K562 (cell line): ENCODE measurements around the gene NTM. TPM values are rescaled to one million over a fixed set of nuclear protein-coding genes. Genes with fewer than 3 reads are reported as not detected.

Experiments used
- ATAC-seq: fragments of 200-7000 bp; cut with Tn5 transposase; 3 replicates; pipeline ENCODE4 v1.9.1; 2020; ENCODE audit warnings: moderate library complexity
- BruUV-seq: library from RNA; stranded (reverse); fragments of 400-500 nt; replicated peaks from 2 replicates; lab custom pipeline; 2021; lab: Mats Ljungman, UMichigan
- CTCF ChIA-PET: fragments of 300-600 bp; formaldehyde crosslinking; extraction: SDS; loops from one replicate; lab custom pipeline; 2021; ENCODE audit warnings: low intra/inter-chr PET ratio; lab: Yijun Ruan, JAX
- POLR2A ChIA-PET: fragments of 300-600, 350-650 bp; sonication (Branson Sonifier 250); formaldehyde crosslinking; extraction: SDS; loops from one replicate; lab custom pipeline; 2021; ENCODE audit warnings: antibody characterized with exemption, inconsistent platforms; lab: Yijun Ruan, JAX
- DNase-seq, 4 experiments: peaks; one replicate each; pipeline versions ENCODE4 v3.0.0 to v3.0.0-alpha.2; 2011 to 2018; ENCODE audit warnings: low spot score in 3 of 4, mixed read lengths in 3 of 4; ENCODE audit errors: extremely low read depth in 1 of 4
- FAIRE-seq: peaks from 2 replicates; lab custom pipeline; 2011; peaks lifted over from hg19 to GRCh38; lab: Jason Lieb, UNC
- H2AFZ ChIP-seq: 2 replicates; pipeline ENCODE4 v1.6.0; 2011; ENCODE audit warnings: low read depth, low read length, control low read depth, inconsistent platforms
- H3K27ac ChIP-seq: fragments of 200-600 bp; 3 replicates; pipeline ENCODE4 v1.8.0; 2011; ENCODE audit warnings: low read depth, mild to moderate bottlenecking, control low read depth, inconsistent platforms, low read length, moderate library complexity, mixed read lengths; ENCODE audit errors: extremely low read depth
- H3K27me3 ChIP-seq, 2 experiments: fragments of 300-600 bp in 1 of 2; 2 replicates in 1 of 2; 3 replicates in 1 of 2; pipeline versions ENCODE4 v1.6.0 to v1.8.0; 2011; ENCODE audit warnings: inconsistent platforms in 2 of 2, low read length in 2 of 2, mild to moderate bottlenecking in 1 of 2, mixed read lengths in 1 of 2, moderate library complexity in 1 of 2; ENCODE audit not compliant: control insufficient read depth in 2 of 2, insufficient read depth in 2 of 2
- H3K36me3 ChIP-seq: fragments of 300-600 bp; 3 replicates; pipeline ENCODE4 v1.8.0; 2011; ENCODE audit warnings: mild to moderate bottlenecking, low read length, inconsistent platforms; ENCODE audit not compliant: control insufficient read depth, insufficient read depth
- H3K4me1 ChIP-seq, 2 experiments: fragments of 200-600 bp in 1 of 2; replicated peaks in 1 of 2; 2 replicates in 1 of 2; 3 replicates in 1 of 2; pipeline versions ENCODE4 v1.5.1 to v1.8.0; 2011; ENCODE audit warnings: inconsistent platforms in 2 of 2, low read length in 2 of 2, mild to moderate bottlenecking in 1 of 2, mixed read lengths in 1 of 2, moderate library complexity in 1 of 2; ENCODE audit not compliant: control insufficient read depth in 2 of 2, insufficient read depth in 2 of 2
- H3K4me2 ChIP-seq: 2 replicates; pipeline ENCODE4 v1.6.1; 2011; ENCODE audit warnings: low read length, control low read depth, inconsistent platforms, mixed read lengths; ENCODE audit not compliant: insufficient read depth
- H3K4me3 ChIP-seq: fragments of 200-600 bp; sonication (generic), shearing (Covaris generic); 2 replicates; pipeline ENCODE4 v1.5.1; 2016; ENCODE audit warnings: control low read depth, inconsistent platforms
- H3K79me2 ChIP-seq: fragments of 200-600 bp; 3 replicates; pipeline ENCODE4 v1.8.0; 2011; ENCODE audit warnings: low read length, inconsistent platforms; ENCODE audit not compliant: control insufficient read depth, insufficient read depth
- H3K9ac ChIP-seq, 2 experiments: 2 replicates each; pipeline versions ENCODE4 v1.6.0 to v1.6.1; 2011; ENCODE audit warnings: low read depth in 2 of 2, low read length in 2 of 2, control low read depth in 1 of 2, inconsistent platforms in 1 of 2, mild to moderate bottlenecking in 1 of 2, mixed read lengths in 1 of 2; ENCODE audit not compliant: insufficient read depth in 1 of 2
- H3K9me1 ChIP-seq: one replicate; pipeline ENCODE4 v1.6.0; 2011; ENCODE audit warnings: inconsistent platforms, mild to moderate bottlenecking, low read length, moderate library complexity; ENCODE audit not compliant: control insufficient read depth, insufficient read depth
- H3K9me3 ChIP-seq: replicated peaks from 2 replicates; pipeline ENCODE4 v1.5.1; 2011; ENCODE audit warnings: low read depth, low read length, inconsistent platforms; ENCODE audit not compliant: control insufficient read depth, insufficient read depth
- H4K20me1 ChIP-seq: replicated peaks from 2 replicates; pipeline ENCODE4 v1.6.1; 2011; ENCODE audit warnings: low read length, inconsistent platforms, mixed read lengths; ENCODE audit not compliant: control insufficient read depth, insufficient read depth
- ARID3A ChIP-seq: IDR thresholded peaks from 2 replicates; pipeline ENCODE4 v1.6.1; 2012; ENCODE audit warnings: low read depth, low read length, improper control_type of control experiment, borderline replicate concordance
- ATF7 ChIP-seq: fragments of 450-650 bp; IDR thresholded peaks from 2 replicates; pipeline ENCODE4 v1.7.1; 2014; ENCODE audit warnings: mild to moderate bottlenecking, moderate library complexity
- BCLAF1 ChIP-seq, 2 experiments: fragments of 450-650 bp in 1 of 2; IDR thresholded peaks; 2 replicates each; pipeline ENCODE4 v1.6.1; 2011 to 2017; ENCODE audit warnings: low read depth in 2 of 2, antibody characterized with exemption in 1 of 2, borderline replicate concordance in 1 of 2, low read length in 1 of 2, mild to moderate bottlenecking in 1 of 2, mixed read lengths in 1 of 2; ENCODE audit not compliant: control insufficient read depth in 1 of 2
- CEBPG ChIP-seq, 3 experiments: fragments of 200-800 bp in 1 of 3; sonication (Bioruptor generic) in 1 of 3; sonication (generic) in 1 of 3; formaldehyde crosslinking in 1 of 3; IDR thresholded peaks in 2 of 3; conservative IDR thresholded peaks in 1 of 3; 2 replicates each; pipeline versions ENCODE4 v1.6.1 to v1.8.0; 2016 to 2022; ENCODE audit warnings: missing compliant biosample characterization in 2 of 3, missing genetic modification characterization in 2 of 3, mild to moderate bottlenecking in 1 of 3, missing genetic modification reagents in 1 of 3
- NFATC3 ChIP-seq: fragments of 450-650 bp; IDR thresholded peaks from 2 replicates; pipeline ENCODE4 v1.6.1; 2017; ENCODE audit warnings: mild to moderate bottlenecking
- RFX1 ChIP-seq: fragments of 450-650 bp; IDR thresholded peaks from 2 replicates; pipeline ENCODE4 v1.6.1; 2016; ENCODE audit warnings: mild to moderate bottlenecking, moderate library complexity
- ZBED1 ChIP-seq: IDR thresholded peaks from 2 replicates; pipeline ENCODE4 v1.6.1; 2014
- ZBTB2 ChIP-seq: fragments of 450-650 bp; IDR thresholded peaks from 2 replicates; pipeline ENCODE4 v1.6.1; 2016; ENCODE audit warnings: antibody characterized with exemption
- ZNF518B ChIP-seq: fragments of 250-450 bp; sonication (Bioruptor Pico); IDR thresholded peaks from 2 replicates; pipeline ENCODE4 v1.5.0; 2021; ENCODE audit warnings: mild to moderate bottlenecking, moderate library complexity
- WGBS: fragments of 100-300 bp; shearing (Covaris generic); methylation state at CpG from one replicate; pipeline ENCODE4 v1.1.6; 2016; ENCODE audit warnings: low coverage, mixed read lengths; ENCODE audit not compliant: insufficient coverage; ENCODE audit errors: missing lambda C conversion rate; 5-methylcytosine and 5-hydroxymethylcytosine counted together
- in situ Hi-C: fragments of 300-500 bp; cut with MboI; formaldehyde crosslinking; loops from 4 replicates; pipeline ENCODE4 v1.15.0; 2018; ENCODE audit warnings: inconsistent platforms, mixed read lengths
- intact Hi-C: fragments of 100-400 bp; cut with micrococcal nuclease; formaldehyde crosslinking; loops from 2 replicates; pipeline ENCODE4 v1.14.2; 2022
- polyA plus RNA-seq, 8 experiments: library from polyadenylated mRNA; depleted of rRNA in 4 of 8; stranded (reverse) in 5 of 8; unstranded in 3 of 8; fragments of >200 nt; fragmentation: Nextera tagmentation in 2 of 8; fragmentation: Illumina TruSeq in 1 of 8; extraction: Ambion mirVana in 2 of 8; extraction: Trizol in 1 of 8; gene quantifications; 2 replicates each; pipeline versions ENCODE4 v1.2.1 to v1.2.3, GENCODE V29; 2011 to 2014; ENCODE audit warnings: inconsistent platforms in 1 of 8, missing spikeins in 1 of 8
- total RNA-seq, 7 experiments: library from RNA; depleted of rRNA in 6 of 7; stranded (reverse); fragments of >200 nt in 6 of 7; fragmentation: Illumina TruSeq in 2 of 7; extraction: Trizol in 2 of 7; gene quantifications; 2 replicates each; pipeline versions ENCODE4 v1.2.1 to v1.2.3, GENCODE V29; 2011 to 2021; ENCODE audit warnings: low replicate concordance in 1 of 7

NTM gene
- total and polyA plus RNA-seq, 9 of the 15 experiments (the other 6 are each of a cell fraction or from before 2014, with no cell fraction given), result not detected

- Histone ChIP-seq H3K9me1 (no peaks in the 10 kb centered on the region), H3K4me1 (no peaks in the 10 kb centered on the region), H3K9me3 (no peaks in the 10 kb centered on the region), H3K4me2 (no peak overlapping the region), H3K9ac (no peak overlapping the region), H4K20me1 (no peaks in the 10 kb centered on the region), H3K79me2 (no peaks in the 10 kb centered on the region), H3K4me3 (no peak overlapping the region), H2AFZ (no peak overlapping the region), H3K36me3 (no peaks in the 10 kb centered on the region), H3K27me3 (peaks cover 0 to 8% of the 10 kb centered on the region in 2 experiments; a peak in 1 of 5 replicates), H3K27ac (no peak overlapping the region)
- no peak for FAIRE-seq
- no TSS peak for BruUV-seq
- no peak for TF ChIP-seq ZBTB2
- no peak for TF ChIP-seq RFX1
- no peak for TF ChIP-seq ARID3A
- TF ChIP-seq ATF7, result no peak
- TF ChIP-seq BCLAF1 (IDR thresholded peaks at IDR 0.05; ENCODE audit: borderline replicate concordance in 1 of 2, control insufficient read depth in 1 of 2, low read depth in 2 of 2, low read length in 1 of 2), result no peak
- TF ChIP-seq NFATC3, result no peak
- no peak for TF ChIP-seq ZNF518B
- no peak for TF ChIP-seq CEBPG (CRISPR knock-in tag; IDR thresholded peaks at IDR 0.05)
- TF ChIP-seq CEBPG (tag; conservative IDR thresholded peaks at IDR 0.05 in 1 of 2, IDR thresholded peaks at IDR 0.05 in 1 of 2), result no peak
- no peak for TF ChIP-seq ZBED1
- 0% methylated on average over 6 of the region's 6 CpGs for WGBS
- ChIA-PET POLR2A (interaction anchor here (1.0 kb wide), 1 partner anchor 11 kb away, joined by 4 read pairs; no protein-coding TSS in a partner anchor), CTCF (no interaction called here)
- no peak for DNase-seq
- intact Hi-C loops (loop anchor here (5.0 kb wide), 1 partner anchor 107 kb away; no protein-coding TSS in a partner anchor), in situ Hi-C loops (loop anchor here (5.0 kb wide), 1 partner anchor 452 kb away; no protein-coding TSS in a partner anchor)
- ATAC-seq, result no peak
Observed at GRCh38 chr11:131514062-131514461, 143.6 kb downstream of the NTM start.
